HCT116 (cell line): ENCODE data around the gene OLFML1. TPM values are rescaled to one million over a fixed set of nuclear protein-coding genes. Genes with fewer than 3 reads are reported as not detected.

Experiments
- ATAC-seq: fragments of 200-7000 bp; cut with Tn5 transposase; 2 replicates; pipeline ENCODE4 v1.9.1; 2020; ENCODE audit warnings: mild to moderate bottlenecking, moderate library complexity
- BruUV-seq: library from RNA; stranded (reverse); fragments of 400-500 nt; replicated peaks from 2 replicates; lab custom pipeline; 2021; lab: Mats Ljungman, UMichigan
- CTCF ChIA-PET: fragments of 300-600 bp; sonication (Branson Sonifier 250); formaldehyde crosslinking; loops from one replicate; lab custom pipeline; 2021; ENCODE audit warnings: antibody characterized with exemption; lab: Charles Lee
- POLR2A ChIA-PET: fragments of 300-600, 350-600 bp; sonication (Branson Sonifier 250); formaldehyde crosslinking; loops from one replicate; lab custom pipeline; 2021; ENCODE audit warnings: antibody characterized with exemption; lab: Charles Lee
- RAD21 ChIA-PET, 2 experiments: fragments of 300-600 bp; sonication (Branson Sonifier 250); formaldehyde crosslinking; loops; one replicate each; lab custom pipeline; 2023; ENCODE audit warnings: low total read pairs in 2 of 2; ENCODE audit not compliant: uncharacterized antibody in 2 of 2, unreplicated experiment in 2 of 2, low non-redundant PET in 1 of 2; lab: Charles Lee
- DNase-seq: peaks from one replicate; pipeline ENCODE4 v3.0.0-alpha.2; 2010; ENCODE audit warnings: low read depth, low spot score
- H2AFZ ChIP-seq: fragments of 200-600 bp; shearing (Covaris generic), sonication (generic); 2 replicates; pipeline ENCODE4 v1.6.1; 2017; ENCODE audit warnings: low read depth, mixed run types, mixed read lengths, antibody characterized with exemption, low read length; ENCODE audit not compliant: poor library complexity, severe bottlenecking
- H3K27ac ChIP-seq: 2 replicates; pipeline ENCODE4 v1.5.1; 2012; ENCODE audit warnings: low read depth, low read length
- H3K27me3 ChIP-seq: fragments of 200-600 bp; sonication (generic); 2 replicates; pipeline ENCODE4 v1.6.1; 2016; ENCODE audit warnings: mixed run types, low read length, mixed read lengths; ENCODE audit not compliant: insufficient read depth
- H3K36me3 ChIP-seq, 2 experiments: fragments of 200-500 bp in 1 of 2; fragments of 200-600 bp in 1 of 2; sonication (Bioruptor generic) in 1 of 2; sonication (generic) in 1 of 2; 2 replicates each; pipeline versions ENCODE4 v1.5.1 to v1.6.1; 2014 to 2016; ENCODE audit warnings: low read length in 2 of 2, inconsistent platforms in 1 of 2, mixed read lengths in 1 of 2, mixed run types in 1 of 2; ENCODE audit not compliant: insufficient read depth in 2 of 2, control insufficient read depth in 1 of 2
- H3K4me1 ChIP-seq, 2 experiments: fragments of 200-600 bp in 1 of 2; sonication (generic) in 1 of 2; 2 replicates each; pipeline versions ENCODE4 v1.5.1 to v1.6.1; 2012 to 2017; ENCODE audit warnings: low read length in 2 of 2, inconsistent platforms in 1 of 2, mild to moderate bottlenecking in 1 of 2, mixed read lengths in 1 of 2, mixed run types in 1 of 2, moderate library complexity in 1 of 2; ENCODE audit not compliant: insufficient read depth in 2 of 2, control insufficient read depth in 1 of 2
- H3K4me2 ChIP-seq: fragments of 200-600 bp; sonication (generic); 2 replicates; pipeline ENCODE4 v1.6.1; 2017; ENCODE audit warnings: mixed run types, low read length, mixed read lengths
- H3K4me3 ChIP-seq, 2 experiments: fragments of 200-600 bp in 1 of 2; sonication (generic) in 1 of 2; replicated peaks in 1 of 2; 2 replicates each; pipeline ENCODE4 v1.5.1; 2011 to 2016; ENCODE audit warnings: low read length in 2 of 2, control low read depth in 1 of 2, low read depth in 1 of 2, mild to moderate bottlenecking in 1 of 2, mixed read lengths in 1 of 2, mixed run types in 1 of 2
- H3K79me2 ChIP-seq: fragments of 200-600 bp; sonication (generic); 2 replicates; pipeline ENCODE4 v1.6.1; 2017; ENCODE audit warnings: mild to moderate bottlenecking, mixed run types, low read length, moderate library complexity, mixed read lengths; ENCODE audit not compliant: insufficient read depth
- H3K9ac ChIP-seq: fragments of 200-600 bp; sonication (generic); 2 replicates; pipeline ENCODE4 v1.6.1; 2016; ENCODE audit warnings: low read length, mixed read lengths
- H3K9me2 ChIP-seq: fragments of 200-600 bp; sonication (generic), shearing (Covaris generic); 2 replicates; pipeline ENCODE4 v1.6.1; 2017; ENCODE audit warnings: mixed run types, mild to moderate bottlenecking, moderate library complexity; ENCODE audit not compliant: insufficient read depth
- H3K9me3 ChIP-seq, 2 experiments: fragments of 200-500 bp in 1 of 2; fragments of 200-600 bp in 1 of 2; sonication (Bioruptor generic) in 1 of 2; sonication (generic) in 1 of 2; 2 replicates each; pipeline ENCODE4 v1.6.1; 2014 to 2017; ENCODE audit warnings: low read length in 2 of 2, mixed read lengths in 2 of 2, inconsistent platforms in 1 of 2, low read depth in 1 of 2, mild to moderate bottlenecking in 1 of 2, mixed run types in 1 of 2, moderate library complexity in 1 of 2; ENCODE audit not compliant: control insufficient read depth in 1 of 2, insufficient read depth in 1 of 2
- H4K20me1 ChIP-seq: fragments of 200-600 bp; sonication (generic), shearing (Covaris generic); 2 replicates; pipeline ENCODE4 v1.6.1; 2017; ENCODE audit warnings: mixed run types, mild to moderate bottlenecking, moderate library complexity; ENCODE audit not compliant: insufficient read depth
- CBX3 ChIP-seq: IDR thresholded peaks from 2 replicates; pipeline ENCODE4 v1.6.1; 2012; ENCODE audit warnings: low read depth
- CEBPB ChIP-seq: IDR thresholded peaks from 2 replicates; pipeline ENCODE4 v1.6.1; 2012; ENCODE audit warnings: low read depth
- EZH2 ChIP-seq: fragments of 200-600 bp; sonication (generic); IDR thresholded peaks from 2 replicates; pipeline ENCODE4 v1.6.1; 2017; ENCODE audit warnings: antibody characterized with exemption, mixed run types
- EZH2phosphoT487 ChIP-seq: fragments of 200-600 bp; IDR thresholded peaks from 2 replicates; pipeline ENCODE4 v1.6.1; 2018; ENCODE audit warnings: antibody characterized with exemption, borderline replicate concordance
- FOSL1 ChIP-seq: IDR thresholded peaks from 2 replicates; pipeline ENCODE4 v1.6.1; 2012; ENCODE audit warnings: low read depth
- JUND ChIP-seq: IDR thresholded peaks from 2 replicates; pipeline ENCODE4 v1.6.1; 2012
- POLR2A ChIP-seq: IDR thresholded peaks from 2 replicates; pipeline ENCODE4 v1.7.0; 2011; ENCODE audit warnings: borderline replicate concordance; ENCODE audit not compliant: insufficient read depth, insufficient read length; ENCODE audit errors: extremely low read depth
- RAD21 ChIP-seq: IDR thresholded peaks from 2 replicates; pipeline ENCODE4 v1.6.1; 2012; ENCODE audit warnings: low read depth, mild to moderate bottlenecking
- SP1 ChIP-seq: IDR thresholded peaks from 2 replicates; pipeline ENCODE4 v1.6.1; 2012; ENCODE audit warnings: low read depth
- SRF ChIP-seq: IDR thresholded peaks from 2 replicates; pipeline ENCODE4 v1.6.1; 2012; ENCODE audit warnings: low read depth
- YY1 ChIP-seq: IDR thresholded peaks from 2 replicates; pipeline ENCODE4 v1.6.1; 2011; ENCODE audit warnings: low read length, low read depth, moderate library complexity, mild to moderate bottlenecking; ENCODE audit not compliant: insufficient replicate concordance; ENCODE audit errors: extremely low read depth
- ZNF274 ChIP-seq: fragments of 200-500 bp; sonication (Bioruptor generic); IDR thresholded peaks from 2 replicates; pipeline ENCODE4 v1.6.1; 2014; ENCODE audit warnings: mild to moderate bottlenecking, low read depth, low read length, inconsistent platforms
- intact Hi-C: fragments of 100-400 bp; cut with micrococcal nuclease; formaldehyde crosslinking; loops from 2 replicates; pipeline ENCODE4 v1.10.0; 2022
- total RNA-seq: library from RNA; stranded (reverse); gene quantifications from one replicate; pipeline ENCODE4 v1.2.1, GENCODE V29; 2021; ENCODE audit not compliant: unreplicated experiment
- TF ChIP-seq, protein P1 (sequence below): IDR thresholded peaks from 2 replicates; pipeline ENCODE4 v1.6.1; 2011; ENCODE audit warnings: mild to moderate bottlenecking, low read length, moderate library complexity; ENCODE audit not compliant: insufficient replicate concordance; ENCODE audit errors: extremely low read depth
- TF ChIP-seq, protein P2 (sequence below): IDR thresholded peaks from 2 replicates; pipeline ENCODE4 v1.6.1; 2012

OLFML1 gene
- total RNA-seq, 1 experiment from 2014 or later = not detected

DNA sequence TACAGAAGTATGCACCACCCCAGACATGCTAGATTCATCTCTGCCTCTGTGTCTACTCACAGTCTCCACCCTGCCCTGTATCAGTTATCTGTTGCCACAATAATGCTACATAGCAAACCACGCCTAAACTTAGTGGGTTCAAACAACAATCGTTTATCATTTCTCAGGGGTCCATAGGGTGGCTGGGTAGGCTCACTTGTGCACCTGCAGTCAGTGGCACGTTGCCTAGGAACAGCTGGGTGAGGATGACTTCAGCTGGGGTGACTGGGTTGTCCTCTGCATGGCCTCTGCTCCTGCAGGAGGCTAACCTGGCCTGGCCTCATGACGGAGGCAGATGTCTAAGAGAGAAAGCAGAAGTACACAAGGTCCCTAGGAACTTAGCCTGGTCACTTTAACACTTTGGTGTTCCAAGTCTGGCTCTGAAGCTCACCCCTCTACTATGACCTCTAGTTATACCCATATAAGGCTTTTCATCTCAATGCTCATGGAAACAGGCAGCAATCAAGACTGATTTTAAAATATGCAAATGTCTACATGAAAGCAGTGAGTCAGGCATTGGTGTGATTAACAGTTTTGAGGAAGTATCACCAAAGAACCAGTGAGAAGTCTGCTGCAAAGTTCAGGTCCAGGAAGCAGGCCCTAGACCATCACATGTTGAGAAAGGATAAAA lies 10.7 kb downstream of the OLFML1 start:
- Histone ChIP-seq H3K9me2 (no peaks in the 10 kb centered on the region), H3K4me2 (no peak overlapping the region), H3K9me3 (no peaks in the 10 kb centered on the region), H2AFZ (no peak overlapping the region), H4K20me1 (no peaks in the 10 kb centered on the region), H3K27ac (no peak overlapping the region), H3K79me2 (no peaks in the 10 kb centered on the region), H3K9ac (no peak overlapping the region), H3K27me3 (peaks cover 46% of the 10 kb centered on the region), H3K4me1 (no peaks in the 10 kb centered on the region), H3K36me3 (no peaks in the 10 kb centered on the region), H3K4me3 (no peak overlapping the region)
- POLR2A ChIA-PET = no interaction called here
- RAD21 ChIA-PET = no interaction called here
- intact Hi-C loops = no loop called here
- DNase-seq = no peak
- TF ChIP-seq ZNF274 = no peak
- no peak for TF ChIP-seq CBX3
- no peak for TF ChIP-seq EZH2
- TF ChIP-seq, protein P1, sequence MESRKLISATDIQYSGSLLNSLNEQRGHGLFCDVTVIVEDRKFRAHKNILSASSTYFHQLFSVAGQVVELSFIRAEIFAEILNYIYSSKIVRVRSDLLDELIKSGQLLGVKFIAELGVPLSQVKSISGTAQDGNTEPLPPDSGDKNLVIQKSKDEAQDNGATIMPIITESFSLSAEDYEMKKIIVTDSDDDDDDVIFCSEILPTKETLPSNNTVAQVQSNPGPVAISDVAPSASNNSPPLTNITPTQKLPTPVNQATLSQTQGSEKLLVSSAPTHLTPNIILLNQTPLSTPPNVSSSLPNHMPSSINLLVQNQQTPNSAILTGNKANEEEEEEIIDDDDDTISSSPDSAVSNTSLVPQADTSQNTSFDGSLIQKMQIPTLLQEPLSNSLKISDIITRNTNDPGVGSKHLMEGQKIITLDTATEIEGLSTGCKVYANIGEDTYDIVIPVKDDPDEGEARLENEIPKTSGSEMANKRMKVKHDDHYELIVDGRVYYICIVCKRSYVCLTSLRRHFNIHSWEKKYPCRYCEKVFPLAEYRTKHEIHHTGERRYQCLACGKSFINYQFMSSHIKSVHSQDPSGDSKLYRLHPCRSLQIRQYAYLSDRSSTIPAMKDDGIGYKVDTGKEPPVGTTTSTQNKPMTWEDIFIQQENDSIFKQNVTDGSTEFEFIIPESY = no peak
- no peak for TF ChIP-seq JUND
- no peak for TF ChIP-seq POLR2A
- TF ChIP-seq YY1 = no peak
- no peak for TF ChIP-seq SRF
- TF ChIP-seq, protein P2, sequence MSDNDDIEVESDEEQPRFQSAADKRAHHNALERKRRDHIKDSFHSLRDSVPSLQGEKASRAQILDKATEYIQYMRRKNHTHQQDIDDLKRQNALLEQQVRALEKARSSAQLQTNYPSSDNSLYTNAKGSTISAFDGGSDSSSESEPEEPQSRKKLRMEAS = no peak
- no peak for TF ChIP-seq RAD21
- TF ChIP-seq FOSL1 = no peak
- TF ChIP-seq SP1 = no peak
- no peak for TF ChIP-seq EZH2phosphoT487
- no peak for TF ChIP-seq CEBPB
- no TSS peak for BruUV-seq
- ATAC-seq = no peak
- CTCF ChIA-PET = no interaction called here
